Neuron (in vitro differentiated cells): ENCODE results near the gene RSPO4.
A peak's percentile ranks its signal among the peaks of the same experiment; 100 is the strongest.
"Not testable (repeated sequence)": the region's sequence is repeated elsewhere in the genome, so short reads cannot be mapped to it uniquely, and the experiment has no call there.

Experiments used
- H2AFZ ChIP-seq: one replicate; pipeline ENCODE4 v1.6.1; 2013; ENCODE audit warnings: low read depth, mild to moderate bottlenecking, inconsistent platforms, low read length, moderate library complexity
- H3K27me3 ChIP-seq: one replicate; pipeline ENCODE4 v1.6.1; 2013; ENCODE audit warnings: low read length; ENCODE audit not compliant: insufficient read depth
- H3K36me3 ChIP-seq: one replicate; pipeline ENCODE4 v1.6.1; 2013; ENCODE audit warnings: low read length; ENCODE audit not compliant: insufficient read depth
- H3K4me1 ChIP-seq: one replicate; pipeline ENCODE4 v1.6.1; 2013; ENCODE audit warnings: low read length; ENCODE audit not compliant: insufficient read depth
- H3K4me3 ChIP-seq: 2 replicates; pipeline ENCODE4 v1.5.1; 2013; ENCODE audit warnings: mild to moderate bottlenecking, low read length, moderate library complexity
- H3K9me3 ChIP-seq: one replicate; pipeline ENCODE4 v1.6.1; 2013; ENCODE audit warnings: low read length

The RSPO4 gene

DNA sequence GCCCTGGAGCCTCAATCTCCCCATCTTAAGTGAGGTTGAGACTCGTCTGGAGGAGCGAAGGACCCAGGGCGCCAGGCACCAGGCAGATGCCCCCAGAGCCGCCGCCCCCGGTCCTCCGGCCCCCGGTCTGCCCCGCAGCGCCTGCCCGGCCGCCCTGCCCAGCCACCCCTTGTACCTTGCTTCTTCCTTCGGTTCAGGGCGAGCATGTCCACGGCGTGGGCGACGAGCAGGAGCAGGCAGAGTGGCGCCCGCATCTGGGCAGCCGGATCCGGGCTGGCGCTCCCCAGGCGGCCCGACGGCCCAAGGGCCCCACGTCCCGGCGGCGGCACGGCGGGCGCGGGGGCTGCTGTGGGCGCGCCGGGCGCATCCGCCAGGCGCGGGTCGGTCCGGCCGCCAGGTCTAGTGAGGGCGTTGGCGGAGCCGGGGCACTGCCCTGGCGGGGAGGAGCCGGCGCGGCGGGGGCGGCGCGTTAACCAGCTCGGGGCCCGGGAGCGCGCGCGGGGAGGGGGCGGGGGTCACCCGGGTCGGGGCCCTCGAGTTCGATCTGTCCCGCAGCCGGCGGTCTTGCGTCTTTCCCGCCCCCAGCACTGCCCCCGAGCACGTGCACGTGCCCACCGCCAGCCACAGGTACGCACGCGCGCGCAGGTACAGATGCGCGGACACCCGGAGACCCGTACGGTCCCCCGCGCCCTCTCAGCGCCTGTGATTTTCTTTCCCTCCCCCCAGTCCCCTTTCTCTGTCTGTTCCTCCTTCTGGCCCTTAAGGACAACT, at the start of gene RSPO4:
Gene RSPO4 (minus strand): TSS at position 401 of the 771 bp plus-strand sequence. CDS start 147 bp downstream, at position 254.
- Histone ChIP-seq H2AFZ (peak within 1 kb of the TSS; percentile 74), H3K36me3 (no peaks in the 10 kb centered on the region), H3K4me1 (peaks cover 4% of the 10 kb centered on the region), H3K27me3 (peaks cover 57% of the 10 kb centered on the region), H3K4me3 (peak within 1 kb of the TSS; percentile 12), H3K9me3 (peaks cover 4% of the 10 kb centered on the region)

DNA sequence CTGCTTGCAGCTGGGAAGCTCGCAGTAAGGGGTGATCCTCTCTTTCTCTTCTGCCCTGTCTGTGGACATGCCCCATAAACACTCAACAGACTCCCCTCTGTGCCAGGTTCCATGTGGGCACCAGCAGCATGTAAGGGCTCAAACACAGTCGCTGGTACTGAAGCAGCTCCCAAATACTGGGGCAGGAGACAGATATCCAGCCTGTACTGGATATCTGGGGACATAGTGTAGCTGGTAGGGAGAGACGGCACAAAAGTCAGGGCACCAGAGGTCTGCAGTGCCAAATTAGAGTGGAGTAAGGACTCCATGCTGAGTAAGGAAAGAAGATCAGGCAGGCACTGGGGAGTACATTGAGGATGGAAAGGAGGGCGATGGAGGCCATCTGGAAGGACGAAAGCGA, 48.3 kb upstream of the RSPO4 start:
- Histone ChIP-seq H3K27me3 (no peaks in the 10 kb centered on the region), H2AFZ (no peak overlapping the region), H3K4me1 (no peaks in the 10 kb centered on the region), H3K9me3 (no peaks in the 10 kb centered on the region), H3K4me3 (no peak overlapping the region), H3K36me3 (no peaks in the 10 kb centered on the region)

DNA sequence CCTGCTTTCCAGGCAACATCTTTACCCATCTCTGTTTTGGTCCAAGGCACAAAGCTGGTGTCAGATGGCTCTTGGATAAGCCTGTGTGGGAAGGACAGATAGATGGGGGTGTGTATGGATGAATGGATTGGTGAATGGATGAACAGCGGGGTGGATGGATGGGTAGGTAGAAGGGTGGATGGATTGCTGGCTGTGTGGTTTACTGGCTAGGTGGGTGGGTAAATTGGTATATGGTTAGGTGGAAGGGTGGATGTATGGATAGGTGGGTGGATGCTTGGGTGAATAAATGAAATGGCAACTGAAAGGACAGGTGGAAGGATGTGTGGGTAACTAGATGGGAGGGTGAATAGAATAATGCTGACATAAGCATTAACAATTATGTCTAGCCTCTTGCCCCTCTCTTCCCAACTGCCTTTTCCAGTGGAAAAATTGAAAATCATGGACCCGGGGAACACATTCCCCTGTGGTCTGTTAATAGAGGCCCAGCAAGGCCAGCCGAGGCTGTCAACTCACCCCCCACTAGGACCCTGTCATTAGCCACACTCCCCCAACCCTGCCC, 43.8 kb upstream of the RSPO4 start:
- no peaks in the 10 kb centered on the region for H3K9me3 ChIP-seq
- H3K36me3 ChIP-seq, result no peaks in the 10 kb centered on the region
- H2AFZ ChIP-seq, result no peak overlapping the region
- H3K4me3 ChIP-seq, result no peak overlapping the region
- H3K4me1 ChIP-seq, result no peaks in the 10 kb centered on the region
- H3K27me3 ChIP-seq, result no peaks in the 10 kb centered on the region

DNA sequence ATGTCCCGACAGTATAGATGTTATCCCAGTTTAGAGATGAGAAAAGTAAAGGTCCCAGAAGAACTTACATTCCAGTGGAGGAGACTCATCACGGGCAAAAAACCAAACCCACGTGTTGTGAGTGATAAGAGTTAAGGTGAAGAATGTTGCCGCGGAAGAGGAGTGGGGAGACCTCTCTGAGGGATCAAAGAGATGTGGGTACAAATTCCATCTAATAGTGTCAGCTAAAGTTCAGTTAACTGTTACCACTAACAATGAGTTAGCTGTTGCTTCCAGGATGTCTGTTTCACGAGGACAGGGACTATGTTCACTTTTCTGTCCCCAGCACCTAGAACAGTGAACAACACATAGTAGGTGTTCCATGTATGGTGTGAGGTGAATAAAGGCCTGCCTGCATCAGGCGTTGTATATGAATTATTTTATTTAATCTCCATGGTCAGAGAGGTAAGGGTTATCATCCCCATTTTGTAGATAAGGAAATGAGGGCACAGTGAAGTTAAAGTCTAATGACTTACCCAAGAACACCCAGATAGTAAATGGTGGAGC, 39.8 kb upstream of the RSPO4 start:
- H3K36me3 ChIP-seq, result no peaks in the 10 kb centered on the region
- H3K4me1 ChIP-seq, result no peaks in the 10 kb centered on the region
- H3K27me3 ChIP-seq, result no peaks in the 10 kb centered on the region
- no peak overlapping the region for H2AFZ ChIP-seq
- no peak overlapping the region for H3K4me3 ChIP-seq
- no peaks in the 10 kb centered on the region for H3K9me3 ChIP-seq

DNA sequence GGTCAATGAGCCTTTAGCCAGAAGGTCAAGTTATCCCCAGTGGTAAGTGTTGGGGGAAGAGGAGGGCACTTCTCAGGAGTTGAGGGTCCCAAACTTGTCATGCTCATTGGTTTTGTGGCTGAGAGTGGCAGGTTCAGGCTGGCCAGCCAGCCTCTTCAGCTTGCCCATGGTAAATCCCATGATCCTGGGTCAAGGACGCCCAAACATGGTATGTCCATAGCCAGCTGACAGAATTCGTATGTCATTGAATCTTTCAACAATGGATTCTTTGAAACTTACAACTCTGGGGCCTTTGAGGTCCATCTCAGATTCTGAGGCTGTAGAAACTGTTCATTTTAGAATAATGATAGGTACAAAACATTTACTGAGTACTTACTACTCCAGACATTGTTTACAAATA, 36.1 kb upstream of the RSPO4 start:
- no peaks in the 10 kb centered on the region for H3K4me1 ChIP-seq
- no peaks in the 10 kb centered on the region for H3K9me3 ChIP-seq
- H3K27me3 ChIP-seq, result no peaks in the 10 kb centered on the region
- H3K36me3 ChIP-seq, result no peaks in the 10 kb centered on the region
- no peak overlapping the region for H2AFZ ChIP-seq
- H3K4me3 ChIP-seq, result no peak overlapping the region

DNA sequence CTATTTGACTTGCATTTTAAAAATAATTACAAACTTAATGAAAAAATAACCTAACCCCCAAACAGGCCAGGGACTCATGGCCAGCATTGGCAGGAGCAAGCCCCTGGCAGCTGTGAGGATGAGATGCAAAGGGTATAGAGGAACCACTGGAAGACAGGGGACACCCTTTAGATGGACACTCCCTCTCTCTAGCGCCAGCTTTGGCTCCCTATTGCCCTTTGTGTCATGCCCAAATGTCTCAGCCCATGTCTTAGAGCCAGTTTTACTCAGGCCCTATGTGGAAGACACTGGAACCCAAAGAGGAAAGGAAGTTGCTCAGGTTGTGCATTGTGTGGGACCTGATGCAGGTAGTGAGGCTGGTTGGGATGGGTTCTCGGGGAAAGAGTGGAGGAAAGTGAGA, 34.9 kb upstream of the RSPO4 start:
- Histone ChIP-seq H3K4me1 (no peaks in the 10 kb centered on the region), H2AFZ (no peak overlapping the region), H3K27me3 (no peaks in the 10 kb centered on the region), H3K9me3 (no peaks in the 10 kb centered on the region), H3K4me3 (no peak overlapping the region), H3K36me3 (no peaks in the 10 kb centered on the region)

DNA sequence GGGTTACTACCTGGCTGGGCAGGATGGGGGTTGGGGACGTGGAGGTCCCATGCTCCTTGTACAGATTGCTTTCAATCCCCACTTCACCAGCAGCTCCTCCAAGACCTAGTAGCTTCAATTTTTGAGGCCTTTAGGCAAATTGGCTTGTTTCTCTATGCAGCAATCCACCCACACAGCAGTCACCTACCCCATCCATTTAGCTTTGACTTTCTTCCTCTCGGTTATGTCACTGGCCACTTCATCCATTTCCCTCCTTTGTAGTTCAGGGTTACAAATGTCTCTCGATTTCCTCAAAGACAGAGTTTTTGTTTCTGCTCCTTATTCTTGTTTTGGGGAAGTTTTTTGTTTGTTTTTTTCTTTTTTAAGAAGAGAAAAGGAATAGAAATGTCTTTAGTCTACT, 33.4 kb upstream of the RSPO4 start:
- no peaks in the 10 kb centered on the region for H3K4me1 ChIP-seq
- H2AFZ ChIP-seq, result no peak overlapping the region
- H3K9me3 ChIP-seq, result no peaks in the 10 kb centered on the region
- H3K4me3 ChIP-seq, result no peak overlapping the region
- no peaks in the 10 kb centered on the region for H3K27me3 ChIP-seq
- H3K36me3 ChIP-seq, result no peaks in the 10 kb centered on the region

DNA sequence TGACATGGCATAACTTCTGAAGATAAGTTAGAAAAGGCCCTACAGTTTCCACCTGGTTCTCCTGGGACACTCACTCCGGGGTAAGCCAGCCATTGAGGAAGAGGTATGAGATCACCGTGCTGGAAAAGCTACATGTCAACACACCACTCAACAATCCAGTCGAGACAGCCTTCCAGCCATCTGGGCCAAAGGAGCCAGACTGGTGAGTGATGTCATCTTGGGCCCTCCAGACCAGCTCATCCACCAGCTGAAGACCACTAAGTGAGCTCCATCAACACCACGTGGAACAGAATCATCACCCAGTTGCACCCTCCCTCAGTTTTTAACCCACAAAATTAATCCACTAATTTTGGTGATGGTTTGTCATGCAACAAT, 32.3 kb upstream of the RSPO4 start:
- no peaks in the 10 kb centered on the region for H3K4me1 ChIP-seq
- no peaks in the 10 kb centered on the region for H3K9me3 ChIP-seq
- no peaks in the 10 kb centered on the region for H3K27me3 ChIP-seq
- no peaks in the 10 kb centered on the region for H3K36me3 ChIP-seq
- H2AFZ ChIP-seq, result no peak overlapping the region
- H3K4me3 ChIP-seq, result no peak overlapping the region

DNA sequence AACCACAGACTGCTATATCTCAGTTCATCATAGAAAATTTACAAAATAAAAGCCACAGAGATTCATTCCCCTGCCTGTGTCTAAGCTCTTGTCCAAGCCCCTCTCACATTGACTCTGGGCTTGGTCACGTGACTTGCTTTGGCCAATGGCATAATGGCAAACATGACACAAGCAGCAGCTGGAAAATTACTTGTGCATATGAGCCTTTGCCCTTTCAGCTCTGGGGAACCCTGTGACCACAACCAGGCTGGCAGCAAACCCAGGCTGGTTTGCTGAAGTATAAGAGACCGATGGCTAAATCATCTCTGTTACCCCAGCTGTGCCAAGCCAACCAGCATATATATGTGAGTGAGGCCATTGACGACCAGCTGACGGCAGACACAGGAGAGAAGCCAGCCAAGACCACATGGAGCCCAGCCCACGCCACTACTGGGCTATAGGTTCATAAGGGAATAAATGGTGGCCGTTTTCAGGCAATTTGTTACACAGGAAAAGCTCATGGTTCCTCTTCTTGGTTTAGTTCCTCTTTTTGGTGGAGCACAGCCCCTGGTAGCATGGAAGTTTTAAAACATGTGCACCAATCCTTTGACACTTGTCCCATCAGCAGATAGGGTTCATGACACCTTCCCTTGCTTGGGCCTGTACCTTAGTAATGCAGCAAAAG, 31.8 kb upstream of the RSPO4 start:
- no peaks in the 10 kb centered on the region for H3K9me3 ChIP-seq
- no peaks in the 10 kb centered on the region for H3K27me3 ChIP-seq
- H2AFZ ChIP-seq, result no peak overlapping the region
- no peak overlapping the region for H3K4me3 ChIP-seq
- H3K4me1 ChIP-seq, result no peaks in the 10 kb centered on the region
- H3K36me3 ChIP-seq, result no peaks in the 10 kb centered on the region

DNA sequence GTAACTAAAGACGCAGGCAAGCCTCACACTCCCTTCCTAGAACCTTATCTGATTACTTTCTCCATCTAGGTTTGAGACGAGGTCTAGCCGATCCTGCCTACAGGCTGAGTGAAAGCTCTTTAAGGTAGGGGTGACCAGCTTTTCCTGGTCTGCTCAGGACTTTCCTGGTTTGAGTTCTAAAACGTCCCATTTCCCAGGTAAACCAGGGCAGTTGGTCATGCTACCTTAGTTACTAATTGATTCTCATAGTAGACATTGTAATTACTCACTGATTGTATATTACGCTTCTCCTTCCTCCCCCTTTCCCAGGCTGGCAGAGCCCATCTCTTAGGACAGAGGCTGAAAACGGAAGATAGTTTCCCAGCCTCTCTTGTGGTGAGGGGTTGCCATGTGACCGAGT, 27.9 kb upstream of the RSPO4 start:
- Histone ChIP-seq H3K36me3 (no peaks in the 10 kb centered on the region), H3K4me1 (no peaks in the 10 kb centered on the region), H3K9me3 (no peaks in the 10 kb centered on the region), H3K27me3 (no peaks in the 10 kb centered on the region), H3K4me3 (no peak overlapping the region), H2AFZ (no peak overlapping the region)

DNA sequence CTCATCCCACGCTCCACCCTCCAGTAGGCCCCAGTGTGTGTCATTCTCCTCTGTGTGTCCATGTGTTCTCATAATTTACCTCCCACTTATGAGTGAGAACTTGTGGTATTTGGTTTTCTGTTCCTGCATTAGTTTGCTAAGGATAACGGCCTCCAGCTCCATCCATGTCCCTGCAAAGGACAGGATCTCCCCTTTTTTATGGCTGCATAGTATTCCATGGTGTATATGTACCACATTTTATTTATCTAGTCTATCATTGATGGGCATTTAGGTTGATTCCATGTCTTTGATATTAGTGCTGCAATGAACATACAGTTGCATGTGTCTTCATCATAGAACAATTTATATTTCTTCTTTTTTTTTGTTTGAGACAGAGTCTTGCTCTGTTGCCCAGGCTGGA, 24.1 kb upstream of the RSPO4 start:
- H3K9me3 ChIP-seq, H3K4me1 ChIP-seq: not testable (repeated sequence)

DNA sequence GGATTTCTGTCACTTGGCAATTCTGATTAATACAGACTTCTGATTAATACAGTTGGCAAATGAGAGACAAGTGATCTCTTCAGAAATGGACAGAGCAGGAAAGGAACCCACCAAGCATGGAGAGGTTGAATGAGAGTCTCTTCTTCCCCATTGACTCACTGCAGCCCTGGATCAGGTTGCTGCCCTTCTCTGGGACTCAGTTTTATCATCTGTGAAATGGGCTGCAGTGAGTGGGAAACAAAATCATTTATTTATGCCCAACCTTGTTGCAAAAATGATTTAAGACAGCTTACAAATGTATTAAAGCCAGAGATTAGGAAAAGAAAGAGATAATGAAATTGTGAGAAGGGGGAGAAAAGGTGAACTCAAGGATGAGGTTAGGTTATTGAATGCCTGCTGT, 20.8 kb upstream of the RSPO4 start:
- no peaks in the 10 kb centered on the region for H3K9me3 ChIP-seq
- no peaks in the 10 kb centered on the region for H3K36me3 ChIP-seq
- H2AFZ ChIP-seq, result no peak overlapping the region
- no peaks in the 10 kb centered on the region for H3K27me3 ChIP-seq
- no peaks in the 10 kb centered on the region for H3K4me1 ChIP-seq
- H3K4me3 ChIP-seq, result no peak overlapping the region

More for the DNA sequence above, 24.1 kb upstream of the RSPO4 start:
- H3K27me3 ChIP-seq, H3K36me3 ChIP-seq, H3K4me3 ChIP-seq, H2AFZ ChIP-seq: not testable (repeated sequence)

DNA sequence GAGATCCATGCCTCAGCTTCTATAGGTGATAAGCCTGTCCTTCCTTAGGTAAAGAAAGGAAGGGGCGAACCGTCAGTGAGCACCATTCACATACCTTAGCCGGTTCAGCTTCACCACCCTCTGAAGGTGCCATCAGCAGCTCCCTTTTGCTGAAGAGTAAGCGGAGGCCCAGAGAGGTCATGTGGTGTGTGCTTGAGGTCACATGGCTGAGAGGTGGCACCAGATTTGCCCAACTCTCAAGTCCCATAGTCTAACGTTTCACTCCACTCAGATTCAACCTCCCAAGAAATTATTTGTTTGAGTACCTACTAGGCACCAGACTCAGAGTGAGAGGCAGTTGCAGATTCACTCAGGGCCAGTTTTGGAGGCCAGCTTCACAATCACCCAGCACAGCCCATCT, 18.5 kb upstream of the RSPO4 start:
- Histone ChIP-seq H3K27me3 (no peaks in the 10 kb centered on the region), H3K4me1 (no peaks in the 10 kb centered on the region), H3K4me3 (no peak overlapping the region), H2AFZ (no peak overlapping the region), H3K36me3 (no peaks in the 10 kb centered on the region), H3K9me3 (no peaks in the 10 kb centered on the region)
